ENCODE results near the gene LRMDA. TPM values are rescaled to one million over a fixed set of nuclear protein-coding genes. Genes with fewer than 3 reads are reported as not detected.

The LRMDA gene
- total and polyA plus RNA-seq, 2 donors (not counting 3 experiments of a cell fraction or from before 2014, with no cell fraction given): 9.7 to 18.0 TPM

GRCh38 chr10:75619635-75620034 is 188.2 kb downstream of the LRMDA start:
- no peak overlapping the region for H3K4me3 ChIP-seq (replicated peaks in 1 of 3; ENCODE audit: insufficient read depth in 1 of 3, low read depth in 1 of 3, low read length in 3 of 3)
- H4K20me1 ChIP-seq (replicated peaks; ENCODE audit: control insufficient read depth, extremely low read depth, insufficient read depth, low read length): no peaks in the 10 kb centered on the region
- H3K9me3 ChIP-seq (replicated peaks; ENCODE audit: control insufficient read depth, insufficient read depth, low read length): no peaks in the 10 kb centered on the region
- BruUV-seq (replicated peaks): no TSS peak
- no peak overlapping the region for H3K9ac ChIP-seq (replicated peaks; ENCODE audit: extremely low read depth, insufficient read depth, low read length)
- peaks cover 0 to 2% of the 10 kb centered on the region in 2 experiments for H3K27me3 ChIP-seq (ENCODE audit: control insufficient read depth in 2 of 2, insufficient read depth in 2 of 2, low read length in 2 of 2)
- H3K4me2 ChIP-seq (ENCODE audit: insufficient read depth, low read length): no peak overlapping the region
- no peaks in the 10 kb centered on the region for H3K36me3 ChIP-seq (ENCODE audit: control insufficient read depth in 2 of 2, extremely low read depth in 1 of 2, insufficient read depth in 2 of 2, low read length in 2 of 2)
- H3K27ac ChIP-seq (ENCODE audit: insufficient read depth, low read depth, low read length): no peak overlapping the region
- no peaks in the 10 kb centered on the region for H3K9me1 ChIP-seq (replicated peaks; ENCODE audit: control insufficient read depth, extremely low read depth, insufficient read depth, low read length)
- no peaks in the 10 kb centered on the region for H3K4me1 ChIP-seq (ENCODE audit: control insufficient read depth, extremely low read depth, insufficient read depth, low read length)
- intact Hi-C loops (cut with micrococcal nuclease) (no loop called here), dilution Hi-C loops (cut with MboI; ENCODE audit: extremely low pct_ligation_motif_present, low sequenced_read_pairs) (no loop called here)
- ChIA-PET CTCF (interaction anchor here (1.1 kb wide), 1 partner anchor 26 kb away, joined by 3 read pairs; no protein-coding TSS in a partner anchor), POLR2A (no interaction called here)
- no peak for DNase-seq (ENCODE audit: low read depth, low spot score)
- no peak overlapping the region for H2AFZ ChIP-seq (ENCODE audit: low read depth, low read length)
- no peak for TF ChIP-seq MYC (IDR thresholded peaks at IDR 0.05; ENCODE audit: low read depth, low read length)
- no peak for TF ChIP-seq POLR2A (IDR thresholded peaks at IDR 0.05; ENCODE audit: low read depth, low read length)
- no peak for TF ChIP-seq JUN (IDR thresholded peaks at IDR 0.05; ENCODE audit: borderline replicate concordance, insufficient read depth, insufficient read length, low read depth)
- TF ChIP-seq, protein P1, sequence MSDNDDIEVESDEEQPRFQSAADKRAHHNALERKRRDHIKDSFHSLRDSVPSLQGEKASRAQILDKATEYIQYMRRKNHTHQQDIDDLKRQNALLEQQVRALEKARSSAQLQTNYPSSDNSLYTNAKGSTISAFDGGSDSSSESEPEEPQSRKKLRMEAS (IDR thresholded peaks at IDR 0.05; ENCODE audit: insufficient read depth, insufficient read length): no peak
- TF ChIP-seq GATA2 (IDR thresholded peaks at IDR 0.05; ENCODE audit: insufficient read depth, insufficient read length, low read depth, low read length): no peak
- TF ChIP-seq FOS (IDR thresholded peaks at IDR 0.05; ENCODE audit: borderline replicate concordance, insufficient read depth, low read length): no peak
- no peak for TF ChIP-seq POLR2AphosphoS5 (IDR thresholded peaks at IDR 0.05; ENCODE audit: insufficient read depth, low read depth, low read length)
- TF ChIP-seq CTCF (IDR thresholded peaks at IDR 0.05; ENCODE audit: extremely low read depth in 1 of 2, insufficient read depth in 1 of 2, low read depth in 1 of 2, low read length in 2 of 2): no peak
- TF ChIP-seq EZH2 (IDR thresholded peaks at IDR 0.05; ENCODE audit: borderline replicate concordance, low read depth, low read length, severe bottlenecking): no peak
- FAIRE-seq: no peak
- no peaks in the 10 kb centered on the region for H3K79me2 ChIP-seq (ENCODE audit: control insufficient read depth, insufficient read depth, low read length)
